ENCODE results near the gene CEND1.

The CEND1 gene

GRCh38 chr11:811446-812245 lies 21.8 kb upstream of the CEND1 start:
- DNase-seq, result no peak

- DNase-seq, result no peak
Observed at GRCh38 chr11:810040-810567, 20.2 kb upstream of the CEND1 start.

DNA sequence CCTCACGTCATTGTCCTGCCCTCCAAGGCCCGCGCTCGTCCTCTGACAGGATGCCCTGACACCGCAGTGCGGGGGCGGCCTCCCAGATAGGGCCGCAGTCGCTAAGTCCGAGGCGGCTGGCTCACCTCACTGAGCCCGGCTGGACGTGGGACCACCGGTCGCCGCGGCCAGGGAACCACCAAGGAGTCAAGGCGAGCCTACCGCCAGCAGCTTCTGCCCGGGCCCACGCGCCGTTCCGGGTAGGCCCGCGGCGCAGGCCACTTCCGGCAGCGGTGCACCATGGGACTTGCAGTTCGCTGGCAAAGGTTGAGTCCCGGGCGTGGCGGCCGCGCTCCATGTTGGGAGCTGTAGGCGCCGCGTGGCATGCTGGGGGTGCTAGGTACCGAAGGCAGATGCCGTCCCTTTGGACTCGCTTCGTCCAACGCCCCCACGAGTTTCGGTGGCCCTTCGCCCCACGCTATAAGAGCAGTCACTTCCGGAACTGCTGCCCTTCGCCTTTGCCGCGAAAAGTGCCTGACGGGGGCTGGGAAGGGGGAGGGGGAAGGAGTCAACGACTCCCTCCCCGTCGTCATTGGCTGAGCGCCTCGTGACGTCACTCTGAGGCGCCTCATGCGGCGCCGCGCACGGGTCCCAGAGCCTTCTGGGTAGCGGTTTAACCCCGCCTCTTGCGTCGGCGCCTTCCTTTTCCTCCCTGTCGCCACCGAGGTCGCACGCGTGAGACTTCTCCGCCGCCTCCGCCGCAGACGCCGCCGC lies 19.6 kb upstream of the CEND1 start, which contains the start of gene RPLP2:
TSS of gene RPLP2 (plus strand) at position 681 of the 753 bp plus-strand sequence. CDS start 268 bp downstream, outside the sequence.
- peak; percentile 94 for DNase-seq

- DNase-seq, result no peak
Observed at GRCh38 chr11:808427-809286, 18.8 kb upstream of the CEND1 start.

DNA sequence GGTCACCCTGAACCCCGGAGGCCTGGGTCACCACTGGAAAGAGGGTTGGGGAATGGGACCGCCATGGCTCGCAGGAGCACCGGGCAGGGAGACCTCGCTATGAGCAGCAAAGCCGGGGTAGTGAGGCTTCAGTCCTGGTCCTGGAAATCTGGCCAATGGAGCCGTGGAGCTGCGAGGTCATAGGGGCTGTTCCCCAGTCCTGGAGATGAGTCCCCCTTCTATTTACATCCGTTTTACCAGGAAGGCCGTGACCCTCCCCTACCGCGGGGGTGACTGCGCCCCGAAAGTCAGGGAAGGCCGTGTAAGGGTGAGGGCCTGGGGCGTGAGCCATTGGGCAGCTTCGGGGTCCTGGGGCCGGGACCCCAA lies 14.7 kb upstream of the CEND1 start:
- DNase-seq, result no peak

GRCh38 chr11:803770-804598 lies 14.1 kb upstream of the CEND1 start:
- DNase-seq, result no peak

- DNase-seq, result no peak
Observed at GRCh38 chr11:803467-803742, 13.5 kb upstream of the CEND1 start.

DNA sequence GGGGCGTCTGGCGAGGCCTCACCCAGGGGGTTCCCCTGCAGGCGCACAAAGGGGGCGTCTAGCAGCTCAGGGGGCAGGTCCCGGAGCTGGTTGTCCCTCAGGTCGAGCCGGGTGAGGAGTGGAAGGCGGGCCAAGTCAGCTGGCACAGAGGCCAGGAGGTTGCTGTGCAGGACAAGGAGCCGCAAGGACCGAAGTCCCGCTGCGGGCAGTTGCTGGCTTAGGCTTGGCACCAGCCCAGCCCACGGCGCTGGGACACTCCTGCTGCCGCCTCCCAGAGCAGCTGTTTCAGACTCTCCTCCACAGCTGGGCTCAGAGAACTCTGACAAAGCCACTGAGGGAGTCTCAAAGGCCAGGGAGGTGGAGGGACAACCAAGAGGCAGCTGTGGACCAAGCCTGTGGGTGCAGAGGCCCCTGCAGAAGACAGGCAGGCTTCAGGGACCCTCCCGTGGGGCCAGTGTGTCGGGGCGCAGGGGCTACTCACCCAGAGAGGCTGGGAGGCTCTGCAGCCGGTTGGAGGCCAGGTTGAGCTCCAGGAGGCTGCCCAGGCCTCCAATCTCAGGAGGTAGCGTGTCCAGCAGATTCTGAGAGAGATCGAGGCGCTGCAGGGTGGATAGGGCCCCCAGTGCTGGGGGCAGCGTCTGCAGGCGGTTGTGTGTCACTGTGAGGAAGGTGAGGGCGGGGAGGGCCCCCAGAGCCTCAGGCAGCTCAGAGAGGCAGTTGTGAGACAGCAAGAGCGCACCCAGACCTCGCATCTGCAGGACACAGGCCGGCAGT lies 13.0 kb upstream of the CEND1 start:
- no peak for DNase-seq

DNA sequence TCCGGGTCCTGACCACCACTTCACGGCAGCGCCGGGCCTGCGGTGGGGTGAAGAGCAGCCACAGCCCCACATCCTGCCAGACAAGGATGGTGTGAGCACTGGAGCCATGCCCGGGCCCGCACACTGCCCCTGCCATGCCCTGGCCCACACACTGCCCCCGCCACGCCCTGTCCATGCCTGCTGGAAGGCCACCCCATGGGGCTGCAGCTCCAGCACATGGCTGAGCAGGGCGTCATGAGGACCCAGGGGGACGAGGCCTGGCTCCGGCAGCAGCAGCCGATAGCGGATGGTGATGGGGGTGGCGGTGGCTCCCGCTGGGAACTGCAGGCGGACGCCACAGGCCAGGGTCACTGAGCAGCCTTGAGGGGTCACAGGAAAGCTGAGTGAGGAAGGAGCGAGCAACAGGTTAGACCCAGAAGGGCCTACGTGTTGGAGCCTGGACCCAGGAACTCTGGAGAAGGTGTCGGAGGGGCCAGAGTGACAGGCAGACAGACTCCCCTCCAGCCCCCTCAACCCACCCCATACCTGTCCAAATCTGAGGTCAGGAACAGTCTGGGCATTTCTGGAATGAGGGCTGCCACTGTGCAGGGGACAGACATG lies 12.2 kb upstream of the CEND1 start:
- DNase-seq, result no peak

DNA sequence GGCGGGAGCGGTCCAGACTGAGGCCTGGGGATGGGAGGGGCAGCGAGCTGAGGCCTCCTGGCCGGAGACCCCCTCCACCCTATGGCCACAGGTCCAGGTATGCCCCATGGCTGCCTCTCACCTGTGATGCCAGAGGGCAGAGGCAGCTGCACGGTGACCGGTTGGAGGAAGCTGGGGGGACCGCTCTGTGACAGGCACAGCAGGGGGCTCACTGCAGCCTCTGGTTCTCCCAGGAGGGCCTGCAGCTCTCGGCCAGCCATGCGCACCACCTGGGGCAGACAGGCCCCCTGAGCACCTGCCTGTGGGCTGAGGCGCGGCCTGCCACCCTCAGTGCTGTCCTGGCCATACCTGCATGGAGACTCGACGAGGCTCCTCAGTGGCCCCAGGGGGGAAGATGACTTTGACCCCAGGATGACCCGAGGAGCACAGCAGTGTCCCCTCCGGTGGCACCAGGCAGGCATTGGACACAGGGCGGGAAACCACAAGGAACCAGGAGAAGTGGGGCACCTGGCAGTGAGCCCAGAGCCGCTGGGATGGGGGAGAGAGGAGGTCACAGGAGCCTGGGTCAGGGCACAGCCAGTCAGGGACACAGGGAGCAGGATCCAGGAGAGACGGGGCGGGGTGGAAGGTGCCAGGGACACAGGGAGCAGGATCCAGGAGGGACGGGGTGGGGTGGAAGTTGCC lies 11.3 kb upstream of the CEND1 start:
- DNase-seq, result no peak

DNA sequence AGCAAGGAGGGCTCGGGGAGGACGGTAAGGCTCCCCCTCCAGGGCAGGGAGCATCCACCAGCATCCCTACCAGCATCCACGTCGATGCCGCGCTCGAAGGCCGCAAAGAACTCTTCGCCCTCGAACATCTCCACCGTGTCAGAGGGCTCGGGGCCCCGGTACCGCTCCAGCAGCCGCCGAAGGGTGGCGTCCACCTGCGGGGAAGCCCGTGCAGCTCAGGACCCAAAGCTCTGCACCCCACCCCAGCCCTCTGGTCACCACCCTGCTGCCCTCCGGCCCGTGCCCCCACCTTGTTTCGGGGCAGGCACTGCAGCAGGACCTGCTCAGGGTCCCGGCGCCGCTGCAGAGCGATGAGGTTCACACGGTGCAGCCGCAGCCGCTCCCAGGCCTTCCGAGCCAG lies 10.6 kb upstream of the CEND1 start:
- no peak for DNase-seq

DNA sequence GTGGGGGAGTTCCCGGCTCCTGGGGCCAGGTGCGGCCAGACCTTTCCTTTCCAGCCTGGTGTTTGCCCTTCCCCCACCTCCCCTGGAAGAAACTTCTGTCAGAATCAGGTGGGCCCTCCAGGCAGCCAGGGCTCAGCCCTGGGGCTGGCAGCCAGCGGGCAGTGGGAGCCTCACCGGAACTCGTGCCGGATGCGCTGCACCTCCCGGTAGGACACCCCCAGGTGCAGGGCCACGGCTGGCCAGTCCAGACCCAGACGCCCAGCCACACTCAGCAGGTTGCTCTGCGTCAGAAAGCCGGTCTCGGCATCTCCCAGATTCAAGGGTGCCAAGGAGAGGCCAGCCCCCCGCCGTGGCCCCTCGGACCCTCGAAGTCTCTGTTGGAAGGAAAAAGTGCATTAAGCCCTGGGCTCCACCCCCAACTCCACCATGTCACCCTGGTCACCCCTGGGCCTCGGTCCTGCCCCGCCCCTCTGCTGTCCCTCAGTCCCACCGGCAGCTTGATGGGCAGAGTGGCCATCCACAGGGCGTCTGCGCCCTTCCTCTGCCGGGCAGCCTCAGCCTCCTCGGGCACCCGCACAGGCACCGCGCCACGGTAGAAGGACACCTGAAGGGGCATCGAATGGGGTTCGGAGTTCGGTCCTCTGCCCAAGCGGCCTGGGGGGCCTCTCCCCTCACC lies 9.9 kb upstream of the CEND1 start:
- DNase-seq, result no peak

DNA sequence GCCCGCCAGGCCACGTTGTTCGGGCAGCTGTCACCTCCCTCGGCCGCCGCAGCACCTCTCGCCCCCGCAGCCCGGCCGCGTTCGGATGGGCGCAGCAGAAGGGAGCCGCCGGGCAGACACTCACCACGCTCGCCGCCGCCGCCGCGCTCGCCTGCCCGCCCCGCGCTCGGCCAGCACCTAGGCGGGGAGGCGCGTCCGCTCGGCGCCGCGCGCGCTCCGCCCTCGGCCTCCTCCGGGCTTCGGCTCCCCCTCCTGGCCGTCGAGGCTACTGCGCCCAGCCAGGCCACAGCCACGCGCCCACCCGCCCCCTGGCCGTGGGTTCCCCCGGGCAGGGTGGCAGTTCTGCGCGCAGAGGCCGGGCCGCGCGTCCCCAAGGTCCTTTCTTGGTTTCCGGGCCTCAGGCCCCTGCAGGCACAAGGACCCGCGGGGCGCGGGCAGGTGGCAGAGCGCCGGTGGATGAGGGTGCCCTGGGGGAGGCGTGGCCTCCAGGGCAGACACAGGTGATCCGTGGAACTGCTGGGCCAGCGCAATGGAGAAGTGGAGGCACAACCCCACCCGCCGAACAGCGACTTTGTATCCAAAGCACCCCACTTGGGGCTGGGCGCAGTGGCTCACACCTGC lies 8.3 kb upstream of the CEND1 start, which contains the start of gene SLC25A22:
TSS of gene SLC25A22 (minus strand) at position 189 of the 621 bp plus-strand sequence. CDS start 3,275 bp downstream, outside the sequence.
- DNase-seq, result peak; percentile 71

- DNase-seq, result peak; percentile 71
Observed at GRCh38 chr11:797296-798092, 7.6 kb upstream of the CEND1 start.

DNA sequence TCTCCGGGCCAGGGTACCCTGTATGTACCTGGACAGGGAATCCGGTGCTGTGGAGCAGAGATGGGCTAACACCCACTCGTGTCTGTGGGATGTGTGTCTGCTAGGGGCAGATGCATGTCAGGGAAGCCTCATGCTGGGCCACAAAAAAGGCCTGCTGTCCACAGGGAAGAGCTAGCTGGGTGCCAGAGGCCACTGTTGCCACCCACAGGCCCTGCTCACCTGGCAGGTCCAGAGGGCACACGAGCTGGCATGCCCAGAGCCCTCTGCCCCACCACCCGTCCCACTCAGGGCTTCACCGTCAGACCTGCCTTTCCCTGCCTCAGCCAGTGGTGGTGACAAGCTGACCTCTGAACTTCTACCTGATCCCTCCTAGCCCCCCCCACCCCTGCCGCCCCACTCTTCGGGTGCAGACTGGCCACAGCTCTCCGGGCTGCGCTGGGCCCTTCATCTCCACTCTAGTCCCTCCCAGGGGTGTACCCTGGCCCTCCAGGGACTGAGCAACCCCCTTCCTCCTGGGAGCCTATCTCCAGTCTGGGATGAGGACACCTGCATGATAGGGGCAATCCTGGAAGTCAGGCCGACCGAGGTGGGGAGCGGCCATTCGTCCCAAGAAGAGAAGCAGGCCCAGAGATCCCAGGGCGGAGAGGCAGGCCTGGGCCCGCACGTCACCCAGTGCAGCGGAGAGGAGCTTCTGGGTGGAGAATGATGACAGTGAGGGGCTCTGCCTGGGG lies 6.8 kb upstream of the CEND1 start:
- no peak for DNase-seq

GRCh38 chr11:795634-796564 lies 6.0 kb upstream of the CEND1 start:
- DNase-seq, result peak; percentile 78
